Stimulated activated naive CD8-positive, alpha-beta T cell treated with anti-CD3 and anti-CD28 coated beads, Interleukin-15, amount 100 ng/mL, for 72 hours (primary cell): ENCODE results near the gene RIMOC1.

Experiments
- ATAC-seq: fragments of 150-1000 bp; cut with Tn5 transposase; 2 replicates; pipeline ENCODE4 v1.10.0; 2021; ENCODE audit warnings: mild to moderate bottlenecking, moderate library complexity
- DNase-seq, 2 donors: peaks; one replicate each; pipeline ENCODE4 v3.0.0; 2021 to 2022
- H3K27ac Mint-ChIP-seq, 2 donors: one replicate each; pipeline ENCODE4 v1.8.0; 2022; ENCODE audit warnings: mild to moderate bottlenecking in 2 of 2, mixed read lengths in 2 of 2, moderate library complexity in 2 of 2
- H3K27me3 Mint-ChIP-seq: one replicate; pipeline ENCODE4 v1.8.0; 2022; ENCODE audit warnings: mixed read lengths
- H3K4me1 Mint-ChIP-seq: one replicate; pipeline ENCODE4 v1.8.0; 2022; ENCODE audit warnings: mild to moderate bottlenecking, mixed read lengths
- H3K4me3 Mint-ChIP-seq, 2 donors: one replicate each; pipeline ENCODE4 v1.8.0; 2022; ENCODE audit warnings: mild to moderate bottlenecking in 2 of 2, mixed read lengths in 2 of 2, moderate library complexity in 1 of 2
- H3K9me3 Mint-ChIP-seq, 2 donors: one replicate each; pipeline ENCODE4 v1.8.0; 2022; ENCODE audit warnings: mixed read lengths in 2 of 2

The RIMOC1 gene

GRCh38 chr5:41903892-41904799, at the start of gene RIMOC1:
Gene RIMOC1, plus strand, starts transcription at chr5:41904344. Its CDS starts 24 bp downstream, at chr5:41904368.
- H3K27ac Mint-ChIP-seq = peak within 1 kb of the TSS; percentile 98 to 100
- peak; percentile 97 to 99 for DNase-seq
- peak within 1 kb of the TSS; percentile 95 for H3K4me3 Mint-ChIP-seq
- H3K9me3 Mint-ChIP-seq = no peaks in the 10 kb centered on the region
- peak; percentile 98 for ATAC-seq
- peaks cover 40% of the 10 kb centered on the region for H3K4me1 Mint-ChIP-seq
- no peaks in the 10 kb centered on the region for H3K27me3 Mint-ChIP-seq

GRCh38 chr5:41856644-41857491, 47.3 kb upstream of the RIMOC1 start:
- Mint-ChIP-seq H3K4me1 (peaks cover 13% of the 10 kb centered on the region), H3K4me3 (no peak overlapping the region), H3K9me3 (no peaks in the 10 kb centered on the region), H3K27ac (no peak overlapping the region), H3K27me3 (no peaks in the 10 kb centered on the region)
- ATAC-seq (peak; percentile 85), DNase-seq (peak; percentile 45 to 51)

- H3K27me3 Mint-ChIP-seq = no peaks in the 10 kb centered on the region
- no peak overlapping the region for H3K27ac Mint-ChIP-seq
- DNase-seq = no peak
- peaks cover 15% of the 10 kb centered on the region for H3K4me1 Mint-ChIP-seq
- H3K4me3 Mint-ChIP-seq = no peak overlapping the region
- no peak for ATAC-seq
- no peaks in the 10 kb centered on the region for H3K9me3 Mint-ChIP-seq
These were observed 46.2 kb upstream of the RIMOC1 start for GRCh38 chr5:41857989-41858388.

- H3K4me3 Mint-ChIP-seq = peak overlapping the region in 1 of 2 donors; percentile 52
- H3K27ac Mint-ChIP-seq = peak overlapping the region; percentile 4 to 93
- no peaks in the 10 kb centered on the region for H3K27me3 Mint-ChIP-seq
- no peaks in the 10 kb centered on the region for H3K9me3 Mint-ChIP-seq
- peaks cover 23% of the 10 kb centered on the region for H3K4me1 Mint-ChIP-seq
- ATAC-seq (peak; percentile 47), DNase-seq (no peak)
These were observed 45.3 kb upstream of the RIMOC1 start for GRCh38 chr5:41858890-41859289.

- Mint-ChIP-seq H3K4me3 (peak overlapping the region in 1 of 2 donors; percentile 57), H3K27ac (peak overlapping the region in 1 of 2 donors; percentile 7), H3K27me3 (no peaks in the 10 kb centered on the region), H3K4me1 (peaks cover 68% of the 10 kb centered on the region), H3K9me3 (no peaks in the 10 kb centered on the region)
- DNase-seq = no peak
- peak; percentile 85 for ATAC-seq
These were observed 40.2 kb upstream of the RIMOC1 start for GRCh38 chr5:41863871-41864486.

GRCh38 chr5:41869151-41869723, 34.9 kb upstream of the RIMOC1 start:
- Mint-ChIP-seq H3K4me1 (peaks cover 57% of the 10 kb centered on the region), H3K4me3 (peak overlapping the region; percentile 84 to 86), H3K27me3 (no peaks in the 10 kb centered on the region), H3K27ac (peak overlapping the region; percentile 88 to 96), H3K9me3 (no peaks in the 10 kb centered on the region)
- DNase-seq = no peak
- ATAC-seq = peak; percentile 0

- peaks cover 55% of the 10 kb centered on the region for H3K4me1 Mint-ChIP-seq
- peak within 1 kb of the TSS; percentile 84 to 86 for H3K4me3 Mint-ChIP-seq
- no peaks in the 10 kb centered on the region for H3K27me3 Mint-ChIP-seq
- no peaks in the 10 kb centered on the region for H3K9me3 Mint-ChIP-seq
- peak; percentile 91 to 93 for DNase-seq
- peak; percentile 93 for ATAC-seq
- peak within 1 kb of the TSS; percentile 88 to 96 for H3K27ac Mint-ChIP-seq
These were observed 34.2 kb upstream of the RIMOC1 start, which contains the start of gene OXCT1 for GRCh38 chr5:41869724-41870626. Gene OXCT1, minus strand, starts transcription at chr5:41870425. Its CDS starts 67 bp downstream, at chr5:41870358.

- Mint-ChIP-seq H3K27me3 (no peaks in the 10 kb centered on the region), H3K4me3 (peak overlapping the region; percentile 84 to 86), H3K9me3 (no peaks in the 10 kb centered on the region), H3K4me1 (peaks cover 55% of the 10 kb centered on the region), H3K27ac (peak overlapping the region; percentile 88 to 96)
- DNase-seq = no peak
- ATAC-seq = no peak
These were observed 33.5 kb upstream of the RIMOC1 start for GRCh38 chr5:41870627-41871048.

- H3K4me3 Mint-ChIP-seq = no peak overlapping the region
- no peaks in the 10 kb centered on the region for H3K9me3 Mint-ChIP-seq
- H3K4me1 Mint-ChIP-seq = peaks cover 48% of the 10 kb centered on the region
- H3K27ac Mint-ChIP-seq = no peak overlapping the region
- no peaks in the 10 kb centered on the region for H3K27me3 Mint-ChIP-seq
- ATAC-seq (no peak), DNase-seq (no peak)
These were observed 32.3 kb upstream of the RIMOC1 start for GRCh38 chr5:41871852-41872251.

GRCh38 chr5:41874512-41875060, 29.6 kb upstream of the RIMOC1 start:
- Mint-ChIP-seq H3K4me1 (peaks cover 30% of the 10 kb centered on the region), H3K27ac (no peak overlapping the region), H3K4me3 (peak overlapping the region in 1 of 2 donors; percentile 58), H3K9me3 (no peaks in the 10 kb centered on the region), H3K27me3 (no peaks in the 10 kb centered on the region)
- DNase-seq (no peak), ATAC-seq (no peak)

GRCh38 chr5:41875121-41875520, 29.0 kb upstream of the RIMOC1 start:
- no peaks in the 10 kb centered on the region for H3K27me3 Mint-ChIP-seq
- no peak for DNase-seq
- H3K4me3 Mint-ChIP-seq = peak overlapping the region; percentile 21 to 58
- H3K27ac Mint-ChIP-seq = no peak overlapping the region
- H3K9me3 Mint-ChIP-seq = no peaks in the 10 kb centered on the region
- peaks cover 30% of the 10 kb centered on the region for H3K4me1 Mint-ChIP-seq
- ATAC-seq = no peak

GRCh38 chr5:41876678-41877077, 27.5 kb upstream of the RIMOC1 start:
- ATAC-seq = no peak
- no peaks in the 10 kb centered on the region for H3K27me3 Mint-ChIP-seq

GRCh38 chr5:41877408-41877807, 26.7 kb upstream of the RIMOC1 start:
- no peaks in the 10 kb centered on the region for H3K9me3 Mint-ChIP-seq
- H3K27me3 Mint-ChIP-seq = no peaks in the 10 kb centered on the region
- no peak overlapping the region for H3K4me3 Mint-ChIP-seq
- DNase-seq (no peak), ATAC-seq (no peak)
- peaks cover 20% of the 10 kb centered on the region for H3K4me1 Mint-ChIP-seq
- no peak overlapping the region for H3K27ac Mint-ChIP-seq

More at GRCh38 chr5:41876678-41877077, 27.5 kb upstream of the RIMOC1 start:
- Mint-ChIP-seq H3K4me1 (peaks cover 20% of the 10 kb centered on the region), H3K27ac (no peak overlapping the region), H3K9me3 (no peaks in the 10 kb centered on the region), H3K4me3 (no peak overlapping the region)
- no peak for DNase-seq

GRCh38 chr5:41878173-41878572, 26.0 kb upstream of the RIMOC1 start:
- Mint-ChIP-seq H3K9me3 (no peaks in the 10 kb centered on the region), H3K27ac (no peak overlapping the region), H3K4me3 (no peak overlapping the region), H3K4me1 (peaks cover 20% of the 10 kb centered on the region), H3K27me3 (no peaks in the 10 kb centered on the region)
- ATAC-seq (no peak), DNase-seq (no peak)
